BE2C (cell line): ENCODE results near the gene NMNAT3.
A peak's percentile ranks its signal among the peaks of the same experiment; 100 is the strongest.

Experiments
- DNase-seq: peaks from one replicate; pipeline ENCODE4 v3.0.0-alpha.2; 2020
- H3K27me3 ChIP-seq: fragments of 250-450 bp; sonication (Bioruptor Pico); 2 replicates; pipeline ENCODE4 v1.5.1; 2020; ENCODE audit warnings: mild to moderate bottlenecking
- H3K36me3 ChIP-seq: fragments of 250-450 bp; sonication (Bioruptor Pico); 2 replicates; pipeline ENCODE4 v1.5.1; 2020; ENCODE audit warnings: mild to moderate bottlenecking
- H3K4me1 ChIP-seq: fragments of 250-450 bp; sonication (Bioruptor Pico); 2 replicates; pipeline ENCODE4 v1.5.1; 2020
- H3K4me3 ChIP-seq: 2 replicates; pipeline ENCODE4 v1.5.1; 2011; ENCODE audit warnings: low read depth, low read length
- H3K9me3 ChIP-seq: fragments of 250-450 bp; sonication (Bioruptor Pico); 2 replicates; pipeline ENCODE4 v1.5.1; 2020
- CTCF ChIP-seq: IDR thresholded peaks from 2 replicates; pipeline ENCODE4 v1.5.1; 2012; ENCODE audit warnings: mild to moderate bottlenecking, low read depth, low read length

Gene NMNAT3

GRCh38 chr3:139534455-139534812 lies 143.3 kb downstream of the NMNAT3 start:
- Histone ChIP-seq H3K4me1 (peaks cover 57% of the 10 kb centered on the region), H3K4me3 (peak overlapping the region; percentile 50), H3K36me3 (peaks cover 18% of the 10 kb centered on the region)

GRCh38 chr3:139533781-139534454 lies 143.9 kb downstream of the NMNAT3 start:
- peak overlapping the region; percentile 50 for H3K4me3 ChIP-seq
- no peaks in the 10 kb centered on the region for H3K9me3 ChIP-seq
- H3K36me3 ChIP-seq, result peaks cover 18% of the 10 kb centered on the region
- no peak for TF ChIP-seq CTCF
- H3K27me3 ChIP-seq, result no peaks in the 10 kb centered on the region
- H3K4me1 ChIP-seq, result peaks cover 62% of the 10 kb centered on the region
- peak; percentile 76 for DNase-seq

More at GRCh38 chr3:139534455-139534812, 143.3 kb downstream of the NMNAT3 start:
- no peaks in the 10 kb centered on the region for H3K9me3 ChIP-seq
- H3K27me3 ChIP-seq, result no peaks in the 10 kb centered on the region
- peak; percentile 55 for DNase-seq
- TF ChIP-seq CTCF, result no peak

DNA sequence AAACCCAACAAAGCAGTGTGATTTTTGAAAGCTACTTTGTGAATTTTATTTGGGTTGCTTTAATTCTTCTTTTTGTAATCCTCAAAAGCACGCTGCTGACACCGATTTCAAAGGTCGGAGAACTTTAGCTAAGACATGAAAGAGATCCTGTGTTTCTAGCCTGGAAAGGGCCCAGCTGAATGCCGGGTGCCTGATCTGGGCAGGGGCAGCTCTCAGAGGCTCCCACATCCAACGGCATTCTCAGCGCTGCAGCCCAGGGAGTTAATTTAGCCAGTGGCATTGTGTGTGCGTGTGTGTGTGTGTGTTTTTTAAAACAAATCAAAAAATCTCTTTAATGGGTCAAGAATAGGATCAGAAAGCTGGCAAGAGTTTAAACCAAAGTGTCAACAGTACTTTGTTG lies 144.8 kb downstream of the NMNAT3 start:
- peak overlapping the region; percentile 50 for H3K4me3 ChIP-seq
- no peak for TF ChIP-seq CTCF
- peaks cover 20% of the 10 kb centered on the region for H3K36me3 ChIP-seq
- H3K9me3 ChIP-seq, result no peaks in the 10 kb centered on the region
- peaks cover 57% of the 10 kb centered on the region for H3K4me1 ChIP-seq
- H3K27me3 ChIP-seq, result no peaks in the 10 kb centered on the region
- no peak for DNase-seq

GRCh38 chr3:139530717-139531116 lies 147.1 kb downstream of the NMNAT3 start:
- Histone ChIP-seq H3K9me3 (no peaks in the 10 kb centered on the region), H3K4me1 (peaks cover 34% of the 10 kb centered on the region), H3K27me3 (no peaks in the 10 kb centered on the region), H3K4me3 (no peak overlapping the region), H3K36me3 (peaks cover 19% of the 10 kb centered on the region; the same call in 1 of the 2 replicates)
- DNase-seq, result no peak
- no peak for TF ChIP-seq CTCF

- Histone ChIP-seq H3K27me3 (no peaks in the 10 kb centered on the region), H3K36me3 (peaks cover 27% of the 10 kb centered on the region), H3K9me3 (no peaks in the 10 kb centered on the region), H3K4me1 (peaks cover 33% of the 10 kb centered on the region), H3K4me3 (no peak overlapping the region)
- peak; percentile 71 for DNase-seq
- peak; percentile 10; the same call in 1 of the 2 replicates for TF ChIP-seq CTCF
These were observed 148.1 kb downstream of the NMNAT3 start for GRCh38 chr3:139529662-139530061.

DNA sequence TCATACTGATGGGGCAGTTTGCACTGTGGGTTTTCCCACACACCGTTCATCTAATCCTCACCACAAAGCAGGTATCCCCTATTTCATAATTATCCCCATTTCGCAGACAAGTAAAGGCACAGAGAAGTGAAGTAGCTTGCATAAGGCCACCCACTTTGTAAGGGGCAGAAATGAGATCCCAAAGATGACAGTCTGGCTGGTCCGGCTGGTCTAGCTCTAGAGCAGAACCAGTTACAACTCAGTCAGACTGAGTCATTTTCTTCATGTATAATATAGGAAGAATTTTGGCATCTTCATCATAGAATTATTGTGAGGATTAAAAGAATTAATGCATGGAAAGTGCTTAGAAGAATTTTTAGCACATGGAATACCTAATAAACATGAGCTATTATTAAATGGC lies 148.8 kb downstream of the NMNAT3 start:
- Histone ChIP-seq H3K4me3 (no peak overlapping the region), H3K36me3 (peaks cover 27% of the 10 kb centered on the region), H3K9me3 (no peaks in the 10 kb centered on the region), H3K27me3 (no peaks in the 10 kb centered on the region), H3K4me1 (peaks cover 32% of the 10 kb centered on the region)
- no peak for TF ChIP-seq CTCF
- DNase-seq, result no peak
